ENCODE measurements around the gene MYCBPAP.

- TF ChIP-seq CTCF (IDR thresholded peaks at IDR 0.05) = no peak
- no peak for TF ChIP-seq POLR2A (IDR thresholded peaks at IDR 0.05)
- TF ChIP-seq POLR2AphosphoS5 (IDR thresholded peaks at IDR 0.05) = no peak
Measured at GRCh38 chr17:50475362-50475761, 32.9 kb upstream of the MYCBPAP start.
